Activated B cell treated with CpG ODN at 0.5 μM for 24 hours (primary cell): Measurements from ENCODE around the gene ZC2HC1B. TPM values are rescaled to one million over a fixed set of nuclear protein-coding genes. Genes with fewer than 3 reads are reported as not detected.
A peak's percentile ranks its signal among the peaks of the same experiment; 100 is the strongest.

Experiments used
- ATAC-seq: fragments of 200-7000 bp; cut with Tn5 transposase; one replicate; pipeline ENCODE4 v1.10.0; 2021; ENCODE audit warnings: low read depth, mild to moderate bottlenecking, moderate library complexity
- CTCF ChIA-PET: fragments of 350-600 bp; sonication (Branson Sonifier 250); formaldehyde crosslinking; loops from one replicate; lab custom pipeline; 2021; ENCODE audit warnings: antibody characterized with exemption; lab: Charles Lee
- POLR2A ChIA-PET: fragments of 350-600 bp; sonication (Branson Sonifier 250); formaldehyde crosslinking; loops from one replicate; lab custom pipeline; 2021; ENCODE audit warnings: antibody characterized with exemption; lab: Charles Lee
- DNase-seq: peaks from one replicate; pipeline ENCODE4 v3.0.0; 2022
- H3K27ac Mint-ChIP-seq: one replicate; pipeline ENCODE4 v1.8.0; 2020; ENCODE audit warnings: mixed read lengths
- H3K27me3 Mint-ChIP-seq: one replicate; pipeline ENCODE4 v1.8.0; 2021; ENCODE audit warnings: mixed read lengths
- H3K36me3 Mint-ChIP-seq: one replicate; pipeline ENCODE4 v1.8.0; 2021; ENCODE audit warnings: low read depth, mixed read lengths
- H3K4me1 Mint-ChIP-seq: one replicate; pipeline ENCODE4 v1.8.0; 2021; ENCODE audit warnings: mixed read lengths
- H3K4me3 Mint-ChIP-seq: one replicate; pipeline ENCODE4 v1.8.0; 2020; ENCODE audit warnings: mild to moderate bottlenecking, mixed read lengths
- H3K9me3 Mint-ChIP-seq: one replicate; pipeline ENCODE4 v1.8.0; 2020; ENCODE audit warnings: mixed read lengths
- intact Hi-C: fragments of 100-400 bp; cut with micrococcal nuclease; formaldehyde crosslinking; loops from one replicate; pipeline ENCODE4 v1.15.1; 2024
- total RNA-seq: library from RNA; stranded (reverse); gene quantifications from 2 replicates; pipeline ENCODE4 v1.2.3, GENCODE V29; 2022
- TF ChIP-seq, protein P1 (sequence below): fragments of 200-600 bp; IDR thresholded peaks from one replicate; pipeline ENCODE4 v1.8.0; 2022; ENCODE audit warnings: antibody characterized with exemption, mild to moderate bottlenecking

ZC2HC1B gene
- total RNA-seq, 1 donor from 2014 or later = 2.3 TPM

DNA sequence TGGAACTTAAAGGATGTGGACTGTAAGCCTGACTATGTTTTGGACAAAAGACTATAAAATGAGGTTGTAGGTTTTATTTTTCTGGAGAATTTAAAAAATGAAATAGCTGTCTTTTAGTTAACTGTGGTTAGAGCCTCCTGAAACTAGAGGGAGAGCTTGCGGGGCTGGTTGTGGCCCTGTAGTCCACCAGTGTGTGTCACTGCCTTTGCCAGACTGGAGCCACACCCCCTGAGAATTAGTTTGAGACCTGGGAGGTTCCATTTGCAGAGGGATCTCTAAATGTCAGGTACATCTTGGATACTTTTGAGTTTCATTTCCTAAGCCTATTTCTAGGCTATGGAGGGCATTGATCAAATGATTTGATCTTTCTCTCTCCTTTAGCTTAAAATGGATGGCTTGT, 20.8 kb downstream of the ZC2HC1B start:
- CTCF ChIA-PET = no interaction called here
- no peak for ATAC-seq
- H3K4me3 Mint-ChIP-seq = no peak overlapping the region
- peaks cover 15% of the 10 kb centered on the region for H3K36me3 Mint-ChIP-seq
- no peaks in the 10 kb centered on the region for H3K4me1 Mint-ChIP-seq
- TF ChIP-seq, protein P1, sequence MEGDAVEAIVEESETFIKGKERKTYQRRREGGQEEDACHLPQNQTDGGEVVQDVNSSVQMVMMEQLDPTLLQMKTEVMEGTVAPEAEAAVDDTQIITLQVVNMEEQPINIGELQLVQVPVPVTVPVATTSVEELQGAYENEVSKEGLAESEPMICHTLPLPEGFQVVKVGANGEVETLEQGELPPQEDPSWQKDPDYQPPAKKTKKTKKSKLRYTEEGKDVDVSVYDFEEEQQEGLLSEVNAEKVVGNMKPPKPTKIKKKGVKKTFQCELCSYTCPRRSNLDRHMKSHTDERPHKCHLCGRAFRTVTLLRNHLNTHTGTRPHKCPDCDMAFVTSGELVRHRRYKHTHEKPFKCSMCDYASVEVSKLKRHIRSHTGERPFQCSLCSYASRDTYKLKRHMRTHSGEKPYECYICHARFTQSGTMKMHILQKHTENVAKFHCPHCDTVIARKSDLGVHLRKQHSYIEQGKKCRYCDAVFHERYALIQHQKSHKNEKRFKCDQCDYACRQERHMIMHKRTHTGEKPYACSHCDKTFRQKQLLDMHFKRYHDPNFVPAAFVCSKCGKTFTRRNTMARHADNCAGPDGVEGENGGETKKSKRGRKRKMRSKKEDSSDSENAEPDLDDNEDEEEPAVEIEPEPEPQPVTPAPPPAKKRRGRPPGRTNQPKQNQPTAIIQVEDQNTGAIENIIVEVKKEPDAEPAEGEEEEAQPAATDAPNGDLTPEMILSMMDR = no peak
- intact Hi-C loops = no loop called here
- H3K27me3 Mint-ChIP-seq = no peaks in the 10 kb centered on the region
- H3K27ac Mint-ChIP-seq = no peak overlapping the region
- POLR2A ChIA-PET = no interaction called here
- H3K9me3 Mint-ChIP-seq = no peaks in the 10 kb centered on the region
- no peak for DNase-seq

DNA sequence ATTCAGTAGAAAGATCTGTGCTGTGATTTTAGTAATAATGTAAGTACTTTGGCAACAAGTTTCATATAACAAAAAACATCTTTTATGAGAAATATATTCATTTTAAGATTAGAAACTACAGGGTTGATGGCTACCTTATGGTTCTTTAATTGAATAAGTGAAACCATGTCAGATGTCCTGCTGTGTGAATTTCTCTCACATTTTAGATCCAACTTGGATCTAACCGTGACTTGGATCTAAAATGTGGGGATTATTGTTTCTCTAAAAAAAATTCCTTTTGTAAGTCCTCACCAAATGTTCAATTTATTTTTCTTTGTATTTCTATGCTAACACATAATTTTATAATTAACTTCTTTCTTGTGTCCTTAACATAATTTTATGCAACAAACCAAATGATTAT, 30.4 kb downstream of the ZC2HC1B start:
- ChIA-PET POLR2A (no interaction called here), CTCF (no interaction called here)
- Mint-ChIP-seq H3K36me3 (peaks cover 10% of the 10 kb centered on the region), H3K27ac (no peak overlapping the region), H3K4me1 (no peaks in the 10 kb centered on the region), H3K4me3 (no peak overlapping the region), H3K9me3 (no peaks in the 10 kb centered on the region), H3K27me3 (no peaks in the 10 kb centered on the region)
- ATAC-seq = no peak
- intact Hi-C loops = no loop called here
- TF ChIP-seq, protein P1 = no peak
- DNase-seq = no peak

DNA sequence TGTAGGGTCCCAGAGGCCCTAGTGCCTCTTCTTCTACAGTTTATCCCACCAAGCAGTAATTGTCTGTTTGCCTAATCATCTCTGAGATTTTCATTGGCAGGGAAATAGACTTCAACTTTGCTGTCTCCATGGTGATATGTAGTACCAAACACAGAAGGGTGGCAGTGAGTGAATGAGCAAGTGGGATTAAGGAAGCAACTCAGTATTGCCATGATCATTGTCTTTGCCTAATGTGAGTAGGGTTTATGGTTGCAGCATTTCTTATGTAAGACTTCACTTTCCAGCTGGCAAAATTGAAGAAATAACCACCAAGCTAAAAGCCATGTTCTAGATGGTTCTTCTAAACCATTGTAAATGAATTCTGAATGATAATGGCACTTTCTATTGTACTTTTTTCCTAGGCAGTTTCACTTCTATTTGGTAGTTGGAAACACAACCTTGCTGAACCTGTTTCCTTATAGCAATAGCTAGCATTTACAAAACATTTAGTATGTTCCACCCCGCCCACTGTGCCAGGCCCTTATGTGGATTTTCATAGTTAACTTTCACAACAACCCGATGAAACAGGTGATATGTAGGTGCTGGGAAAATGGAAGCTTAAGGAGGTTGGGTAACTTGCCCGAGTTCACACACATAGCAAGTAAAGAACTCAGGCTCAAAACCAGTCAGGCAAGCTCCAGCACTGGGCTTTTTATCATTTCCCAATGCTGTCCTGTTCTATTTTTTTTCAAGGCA, 32.0 kb downstream of the ZC2HC1B start:
- no peak overlapping the region for H3K27ac Mint-ChIP-seq
- no peak overlapping the region for H3K4me3 Mint-ChIP-seq
- ChIA-PET CTCF (no interaction called here), POLR2A (no interaction called here)
- no peaks in the 10 kb centered on the region for H3K9me3 Mint-ChIP-seq
- intact Hi-C loops = no loop called here
- TF ChIP-seq, protein P1 = no peak
- no peaks in the 10 kb centered on the region for H3K4me1 Mint-ChIP-seq
- DNase-seq = no peak
- no peaks in the 10 kb centered on the region for H3K27me3 Mint-ChIP-seq
- ATAC-seq = no peak
- H3K36me3 Mint-ChIP-seq = peaks cover 10% of the 10 kb centered on the region

DNA sequence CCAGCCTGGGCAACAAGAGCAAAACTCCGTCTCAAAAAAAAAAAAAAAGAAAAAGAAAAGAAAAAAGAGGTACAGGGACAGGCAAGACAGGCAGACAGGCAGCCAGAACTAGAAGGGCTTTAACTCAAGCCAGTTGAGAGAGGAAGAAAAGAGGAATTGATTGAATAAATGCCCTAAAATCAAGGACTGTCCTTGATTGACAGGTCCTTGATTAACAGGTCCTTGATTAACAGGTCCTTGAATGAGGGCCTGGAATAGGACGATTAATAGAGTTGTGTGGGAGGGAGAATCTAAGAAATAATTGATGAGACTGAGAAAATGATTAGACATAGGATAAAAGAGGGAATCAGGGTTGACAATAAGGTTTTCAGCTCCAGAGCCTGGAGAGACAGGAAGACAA, 36.1 kb downstream of the ZC2HC1B start:
- intact Hi-C loops = no loop called here
- H3K27me3 Mint-ChIP-seq = no peaks in the 10 kb centered on the region
- CTCF ChIA-PET = no interaction called here
- no peak overlapping the region for H3K27ac Mint-ChIP-seq
- no peak overlapping the region for H3K4me3 Mint-ChIP-seq
- TF ChIP-seq, protein P1 = no peak
- ATAC-seq (no peak), DNase-seq (no peak)
- H3K36me3 Mint-ChIP-seq = peaks cover 19% of the 10 kb centered on the region
- no peaks in the 10 kb centered on the region for H3K4me1 Mint-ChIP-seq
- H3K9me3 Mint-ChIP-seq = no peaks in the 10 kb centered on the region
- POLR2A ChIA-PET = no interaction called here

DNA sequence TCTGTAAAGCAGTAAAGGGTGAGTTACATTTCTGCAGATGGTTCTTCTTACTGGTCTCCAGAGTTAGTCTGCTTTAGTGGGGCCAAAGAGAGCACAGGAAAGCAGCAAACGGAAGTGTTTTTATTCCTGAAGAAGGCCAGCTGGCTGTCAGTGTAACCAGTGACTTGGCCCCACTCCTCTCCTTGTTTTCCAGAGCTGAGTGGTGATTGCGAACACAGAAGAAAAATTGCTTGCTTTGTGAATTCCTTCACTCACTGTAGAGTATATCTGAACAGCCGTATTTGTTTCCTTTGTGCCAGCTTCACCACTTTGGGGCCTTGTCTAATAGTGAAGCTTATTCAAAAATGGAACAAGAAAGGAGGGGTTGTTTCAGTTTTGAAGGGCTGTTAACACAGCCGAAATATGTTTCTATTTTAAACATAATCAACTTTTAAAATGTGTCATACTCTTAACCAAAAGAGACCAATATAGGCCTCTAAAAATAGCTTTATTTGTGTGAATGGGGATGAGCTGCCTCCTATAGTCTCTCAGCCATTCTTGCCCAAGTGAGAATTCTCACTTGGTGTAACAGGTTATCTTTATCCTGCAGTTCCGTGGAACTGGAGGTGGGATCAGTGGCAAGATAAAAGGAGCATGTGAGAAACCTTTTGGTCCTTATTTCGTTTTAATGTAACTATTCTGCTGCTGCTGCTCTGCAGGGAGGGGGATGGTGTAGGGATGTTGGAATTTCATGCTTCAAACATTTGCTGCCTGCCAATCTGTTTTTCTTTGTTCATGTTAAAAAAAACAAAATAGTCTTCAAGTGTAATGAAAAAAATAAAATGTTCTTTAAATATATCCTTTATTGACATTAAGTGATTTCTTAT, 37.8 kb downstream of the ZC2HC1B start:
- no peaks in the 10 kb centered on the region for H3K27me3 Mint-ChIP-seq
- no peaks in the 10 kb centered on the region for H3K4me1 Mint-ChIP-seq
- no peak overlapping the region for H3K27ac Mint-ChIP-seq
- H3K36me3 Mint-ChIP-seq = peaks cover 23% of the 10 kb centered on the region
- POLR2A ChIA-PET = no interaction called here
- CTCF ChIA-PET = no interaction called here
- no peaks in the 10 kb centered on the region for H3K9me3 Mint-ChIP-seq
- intact Hi-C loops = no loop called here
- H3K4me3 Mint-ChIP-seq = no peak overlapping the region
- peak; percentile 28 for ATAC-seq
- no peak for DNase-seq
- TF ChIP-seq, protein P1 = no peak
